HG03520 (cell line): Measurements from ENCODE around the gene FOS.
"Not testable (repeated sequence)": the region's sequence is repeated elsewhere in the genome, so short reads cannot be mapped to it uniquely, and the experiment has no call there.

Source experiments
- ATAC-seq: cut with Tn5 transposase; IDR thresholded peaks from one replicate; pipeline ENCODE4 v1.9.1; 2021; ENCODE audit warnings: mild to moderate bottlenecking, moderate library complexity; ENCODE audit not compliant: unreplicated experiment

Gene FOS

DNA sequence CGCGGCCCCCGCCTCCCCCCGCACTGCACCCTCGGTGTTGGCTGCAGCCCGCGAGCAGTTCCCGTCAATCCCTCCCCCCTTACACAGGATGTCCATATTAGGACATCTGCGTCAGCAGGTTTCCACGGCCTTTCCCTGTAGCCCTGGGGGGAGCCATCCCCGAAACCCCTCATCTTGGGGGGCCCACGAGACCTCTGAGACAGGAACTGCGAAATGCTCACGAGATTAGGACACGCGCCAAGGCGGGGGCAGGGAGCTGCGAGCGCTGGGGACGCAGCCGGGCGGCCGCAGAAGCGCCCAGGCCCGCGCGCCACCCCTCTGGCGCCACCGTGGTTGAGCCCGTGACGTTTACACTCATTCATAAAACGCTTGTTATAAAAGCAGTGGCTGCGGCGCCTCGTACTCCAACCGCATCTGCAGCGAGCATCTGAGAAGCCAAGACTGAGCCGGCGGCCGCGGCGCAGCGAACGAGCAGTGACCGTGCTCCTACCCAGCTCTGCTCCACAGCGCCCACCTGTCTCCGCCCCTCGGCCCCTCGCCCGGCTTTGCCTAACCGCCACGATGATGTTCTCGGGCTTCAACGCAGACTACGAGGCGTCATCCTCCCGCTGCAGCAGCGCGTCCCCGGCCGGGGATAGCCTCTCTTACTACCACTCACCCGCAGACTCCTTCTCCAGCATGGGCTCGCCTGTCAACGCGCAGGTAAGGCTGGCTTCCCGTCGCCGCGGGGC is at the start of gene FOS:
Gene FOS, plus strand, starts transcription at position 407 of the 731 bp plus-strand sequence. Its CDS starts 155 bp downstream, at position 562.
- ATAC-seq, result peak; percentile 57

DNA sequence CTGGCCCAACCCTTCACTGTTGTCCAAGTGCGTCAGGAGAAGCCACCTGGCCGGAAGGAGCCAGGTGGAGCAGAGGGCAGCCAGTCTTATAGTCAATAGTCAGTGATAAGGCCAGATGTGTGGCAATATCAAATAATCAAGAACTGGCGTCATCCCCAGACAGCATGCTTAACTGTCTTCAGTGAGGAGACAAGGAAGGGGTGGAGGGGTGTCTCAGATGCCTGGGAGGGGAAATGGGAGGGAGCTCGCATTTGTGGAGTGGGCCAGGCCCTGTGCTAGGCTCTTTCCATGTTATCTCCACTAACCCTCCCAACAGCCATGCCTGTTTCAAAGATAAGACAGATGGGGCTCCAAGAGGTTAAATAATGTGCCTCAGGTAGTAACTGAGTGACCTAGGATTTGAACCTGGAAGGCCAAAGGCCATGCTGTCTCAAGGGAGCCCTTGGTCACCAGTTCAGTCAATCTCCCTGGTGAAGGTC is 48.9 kb upstream of the FOS start:
- no peak for ATAC-seq

DNA sequence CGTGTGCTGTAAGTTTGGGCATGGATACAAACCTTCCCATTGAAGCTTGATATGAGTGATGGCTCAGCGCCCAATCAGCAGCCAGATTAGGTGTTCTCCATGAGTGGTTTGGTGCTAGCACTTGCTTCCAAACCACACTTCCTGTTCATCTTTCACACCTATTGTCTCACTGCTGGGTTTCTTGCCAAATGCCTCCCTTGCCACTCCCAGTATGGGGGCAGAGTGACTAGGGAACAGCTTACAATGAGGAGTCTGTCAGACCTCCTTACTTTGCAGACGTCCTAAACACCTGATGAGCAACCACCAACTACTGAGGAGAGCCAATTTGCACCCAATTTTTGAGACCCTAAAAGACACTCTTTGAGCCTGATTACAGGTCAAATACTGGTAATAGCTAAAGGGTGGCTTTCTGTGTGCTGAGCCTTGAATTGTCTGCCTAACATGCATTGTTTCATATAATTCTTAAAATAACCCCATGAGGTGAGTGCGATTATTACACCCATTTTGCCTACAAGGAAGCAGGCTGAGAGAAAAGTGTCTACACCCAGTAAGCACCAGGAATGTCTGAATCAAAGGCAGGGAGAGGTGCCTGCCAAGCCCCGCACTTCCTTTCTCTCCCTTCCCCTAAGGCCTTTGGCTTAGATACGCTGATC is 48.4 kb upstream of the FOS start:
- no peak for ATAC-seq

DNA sequence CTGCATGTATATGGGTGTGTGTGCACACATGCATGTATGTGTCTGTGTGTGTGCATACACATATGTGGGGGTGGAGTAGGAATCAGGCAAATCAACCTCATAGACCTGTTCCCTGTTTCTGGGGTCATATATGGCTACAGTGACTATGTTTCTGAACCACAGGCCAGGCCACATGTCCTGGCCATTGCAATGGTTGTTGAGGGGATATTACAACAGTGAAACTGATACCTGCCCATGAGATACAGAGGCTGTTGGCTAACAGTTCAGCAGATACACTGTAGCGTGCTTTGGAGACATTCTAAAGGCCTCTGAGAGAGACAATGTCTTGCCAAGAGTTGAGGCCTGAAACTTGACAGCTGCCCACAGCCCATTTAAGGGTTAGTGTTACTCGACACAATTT is 47.3 kb upstream of the FOS start:
- ATAC-seq, result peak; percentile 39

DNA sequence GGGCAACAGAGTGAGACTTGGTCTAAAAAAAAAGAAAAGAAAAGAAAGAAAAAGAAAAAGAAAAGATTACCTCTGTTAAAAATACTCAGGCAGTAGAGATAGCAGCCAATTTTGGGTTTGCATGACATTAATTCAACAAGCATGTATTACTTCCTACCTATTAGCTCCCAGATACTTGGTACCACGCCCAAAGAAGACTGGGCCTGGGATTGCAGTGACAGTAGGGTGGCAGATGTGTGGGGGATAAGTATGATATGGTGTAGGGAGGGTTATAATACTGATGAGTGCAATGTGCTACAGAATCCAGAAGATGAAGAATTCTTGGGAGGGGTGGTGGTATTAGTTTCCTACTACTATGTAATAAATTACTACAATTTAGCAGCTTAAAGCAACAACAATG is 46.4 kb upstream of the FOS start:
- no peak for ATAC-seq

DNA sequence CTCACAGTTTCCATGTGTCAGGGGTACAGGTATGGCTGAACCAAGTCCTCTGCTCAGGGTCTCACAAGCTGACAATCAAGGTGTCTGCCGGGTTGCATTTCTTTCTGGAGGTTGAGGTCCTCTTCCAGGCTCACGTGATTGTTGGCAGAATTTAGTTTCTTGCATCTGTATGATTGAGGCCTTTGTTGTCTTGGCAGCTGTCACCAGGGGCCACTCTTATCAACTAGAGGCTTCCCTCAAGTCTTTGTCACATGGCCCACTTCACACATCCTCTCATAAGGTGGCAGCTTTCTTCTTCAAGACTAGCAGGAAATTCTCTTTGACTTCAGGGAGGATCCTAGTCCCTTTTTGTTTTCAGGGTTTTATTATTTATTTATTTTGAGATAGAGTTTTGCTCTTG is 46.0 kb upstream of the FOS start:
- ATAC-seq, result no peak

DNA sequence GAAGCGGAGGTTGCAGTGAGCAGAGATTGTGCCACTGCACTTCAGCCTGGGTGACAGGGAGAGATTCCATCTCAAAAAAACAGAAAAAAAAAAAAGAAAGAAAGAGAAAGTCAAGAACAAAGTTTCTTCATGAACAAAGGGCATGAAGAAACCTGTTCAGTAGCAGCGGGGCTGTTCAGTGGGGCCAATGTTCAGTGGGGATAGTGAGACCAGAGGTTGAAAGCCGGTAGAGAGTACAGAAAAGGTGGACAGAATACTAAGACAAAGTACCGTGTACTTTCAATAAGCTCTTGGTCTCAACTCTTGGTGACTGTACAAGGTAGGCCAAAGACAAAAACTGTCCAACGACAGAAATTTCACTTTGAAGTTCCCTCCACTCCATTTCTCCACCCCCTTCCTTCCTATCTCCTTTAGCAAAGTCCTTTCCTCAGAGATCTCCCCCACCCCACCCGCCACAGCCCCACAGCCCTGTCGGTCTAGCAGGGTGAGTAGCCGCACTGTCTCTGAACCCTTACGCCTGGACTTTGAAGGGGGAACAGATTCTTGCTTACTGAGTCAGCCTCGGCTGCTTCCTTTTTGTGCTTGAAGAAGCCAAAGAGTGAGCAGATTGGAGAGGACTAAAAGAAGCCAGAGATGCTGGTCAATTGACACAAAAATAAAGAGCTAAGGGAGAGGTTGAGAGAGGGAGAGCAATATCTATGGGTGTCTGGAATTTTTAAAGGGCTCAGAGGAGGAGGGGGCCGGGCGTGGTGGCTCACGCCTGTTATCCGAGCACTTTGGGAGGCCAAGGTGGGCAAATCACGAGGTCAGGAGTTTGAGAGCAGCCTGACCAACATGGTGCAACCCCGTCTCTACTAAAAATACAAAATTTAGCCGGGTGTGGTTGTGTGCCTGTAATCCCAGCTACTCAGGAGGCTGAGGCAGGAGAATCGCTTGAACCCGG is 44.2 kb upstream of the FOS start:
- ATAC-seq, result no peak

DNA sequence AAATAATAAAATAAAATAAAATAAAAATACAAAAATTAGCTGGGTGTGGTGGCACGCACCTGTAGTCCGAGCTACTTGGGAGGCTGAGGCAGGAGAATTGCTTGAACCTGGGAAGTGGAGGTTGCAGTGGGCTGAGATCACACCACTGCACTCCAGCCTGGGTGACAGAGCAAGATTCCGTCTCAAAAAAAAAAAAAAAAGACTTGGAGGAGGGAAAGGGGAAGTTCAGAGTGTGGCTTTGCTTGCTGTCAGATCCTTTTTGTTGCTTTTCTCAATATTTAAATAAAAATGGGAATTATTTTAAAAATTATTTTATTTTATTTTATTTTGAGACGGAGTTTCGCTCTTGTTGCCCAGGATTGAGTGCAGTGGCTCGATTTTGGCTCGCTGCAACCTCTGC is 43.4 kb upstream of the FOS start:
- not testable (repeated sequence) for ATAC-seq

DNA sequence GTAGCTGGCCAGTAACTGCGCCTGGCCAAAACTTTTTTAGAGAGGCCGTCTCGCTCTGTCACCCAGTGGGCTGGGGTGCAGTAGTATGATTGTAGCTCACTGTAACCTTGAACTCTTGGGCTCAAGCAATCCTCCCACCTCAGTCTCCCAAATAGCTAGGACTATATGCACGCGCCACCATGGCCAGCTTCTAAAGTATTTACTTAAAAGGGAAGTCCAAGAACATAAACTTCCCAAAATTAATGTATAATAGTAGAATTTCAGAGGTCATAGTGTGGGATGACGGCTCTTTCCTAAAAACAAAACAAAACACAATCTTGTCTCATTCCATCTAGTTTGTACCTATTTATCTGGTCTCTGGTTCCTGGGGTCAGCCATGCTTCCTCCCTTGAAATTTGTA is 42.2 kb upstream of the FOS start:
- no peak for ATAC-seq

DNA sequence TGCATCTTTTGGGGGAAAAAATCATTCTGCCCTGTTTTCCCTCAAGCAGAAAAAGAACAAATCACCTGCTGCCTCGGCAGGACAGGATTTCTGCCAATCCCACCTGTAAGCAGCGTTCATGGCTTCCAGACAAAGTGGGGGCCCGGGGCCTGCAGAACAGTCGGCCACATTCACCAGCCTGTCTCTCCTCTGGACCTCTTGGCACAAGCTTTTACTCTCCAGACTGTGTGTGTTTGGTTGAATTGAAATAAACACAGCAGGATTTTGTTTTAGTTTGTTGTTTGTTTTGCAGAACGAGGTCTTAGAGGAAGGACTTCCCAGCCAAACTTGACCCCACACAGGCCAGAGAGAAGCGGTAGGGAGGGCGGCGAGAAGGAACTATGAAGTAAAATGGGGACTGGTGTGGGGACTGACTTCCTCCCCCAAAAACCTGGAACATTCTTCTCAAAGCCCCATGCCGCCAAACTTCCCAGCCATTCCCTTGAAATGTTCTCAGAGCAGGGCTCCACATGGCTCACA is 41.7 kb upstream of the FOS start:
- no peak for ATAC-seq

DNA sequence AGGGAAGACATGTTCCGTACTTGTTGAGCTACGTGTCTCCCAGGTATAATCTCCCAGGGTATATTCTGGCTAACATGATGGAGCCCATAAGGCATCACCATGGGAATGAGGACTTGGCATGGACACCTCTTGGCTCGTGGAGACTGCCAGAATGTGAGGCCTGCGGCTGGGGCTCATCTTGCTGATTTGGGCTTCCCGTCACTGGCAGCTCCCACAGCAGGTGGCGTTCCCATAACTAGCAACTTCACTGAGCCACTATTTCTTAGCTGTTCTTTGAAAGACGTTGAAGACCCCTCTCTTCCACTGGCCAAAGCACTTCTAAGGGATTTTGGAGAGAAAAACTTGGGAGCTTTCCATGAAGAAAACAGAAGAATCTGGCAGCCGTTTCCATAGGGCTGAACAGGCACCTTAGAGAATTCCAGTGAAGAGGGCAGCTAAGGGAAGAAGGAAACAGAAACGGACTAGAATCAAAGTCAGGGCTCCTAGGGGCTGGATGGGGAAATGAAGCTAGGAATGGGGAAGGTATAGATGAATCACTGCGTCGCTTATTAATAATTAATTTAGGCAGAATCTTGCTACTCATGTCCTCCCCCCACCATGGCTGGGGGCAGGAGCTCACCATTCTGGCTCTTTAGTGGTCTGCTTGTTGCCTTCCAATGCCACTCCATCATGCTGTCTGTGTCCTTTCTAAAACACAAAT is 39.7 kb upstream of the FOS start:
- ATAC-seq, result no peak

DNA sequence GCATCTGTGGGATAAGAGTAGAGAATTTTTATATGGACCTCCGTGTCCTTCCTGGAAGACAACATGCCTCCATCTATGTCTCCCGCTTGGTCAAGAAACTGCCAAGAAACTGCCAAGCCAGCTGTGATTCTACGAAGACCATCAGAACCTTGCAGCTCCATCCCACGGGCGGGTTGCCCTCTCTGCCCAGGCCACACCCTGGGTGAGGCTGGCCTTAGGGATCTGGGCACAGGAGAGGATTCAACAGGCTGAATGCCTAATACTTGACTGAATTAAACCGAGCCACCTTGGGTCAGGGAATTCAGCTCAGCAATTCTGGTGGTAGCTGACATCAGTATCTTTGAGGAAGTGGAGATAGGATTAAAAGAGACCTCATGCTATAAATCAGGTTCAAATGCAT is 37.8 kb upstream of the FOS start:
- no peak for ATAC-seq

DNA sequence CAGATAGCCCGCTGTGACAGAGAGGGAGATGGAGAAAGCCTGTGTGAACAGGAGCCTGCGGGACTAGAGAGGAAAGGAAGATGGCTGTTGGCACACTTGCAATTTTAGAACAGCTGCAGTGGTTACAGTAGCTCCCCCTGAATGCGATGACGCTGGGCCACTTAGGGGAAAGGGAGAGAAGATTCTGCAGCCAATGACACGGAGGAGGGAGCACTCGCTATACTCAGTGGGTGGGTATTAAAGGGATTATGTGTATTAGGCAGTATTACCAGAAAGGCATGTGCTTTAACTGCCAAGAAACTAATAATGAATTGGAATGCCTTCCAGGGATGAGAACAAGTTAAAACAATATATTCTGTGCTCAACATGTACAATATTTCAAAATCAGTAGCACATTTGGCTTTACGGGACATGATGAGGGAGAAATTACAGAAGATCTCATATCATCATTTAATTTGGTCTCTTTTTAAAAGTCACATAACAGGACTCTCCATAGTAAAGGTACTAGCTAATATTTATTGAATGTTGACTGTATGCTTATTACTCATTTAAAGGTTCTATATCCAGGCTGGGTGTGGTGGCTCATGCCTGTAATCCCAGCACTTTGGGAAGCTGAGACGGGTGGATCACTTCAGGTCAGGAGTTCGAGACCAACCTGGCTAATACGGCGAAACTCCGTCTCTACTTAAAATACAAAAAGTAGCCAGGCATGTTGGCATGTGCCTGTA is 35.9 kb upstream of the FOS start:
- ATAC-seq, result no peak

DNA sequence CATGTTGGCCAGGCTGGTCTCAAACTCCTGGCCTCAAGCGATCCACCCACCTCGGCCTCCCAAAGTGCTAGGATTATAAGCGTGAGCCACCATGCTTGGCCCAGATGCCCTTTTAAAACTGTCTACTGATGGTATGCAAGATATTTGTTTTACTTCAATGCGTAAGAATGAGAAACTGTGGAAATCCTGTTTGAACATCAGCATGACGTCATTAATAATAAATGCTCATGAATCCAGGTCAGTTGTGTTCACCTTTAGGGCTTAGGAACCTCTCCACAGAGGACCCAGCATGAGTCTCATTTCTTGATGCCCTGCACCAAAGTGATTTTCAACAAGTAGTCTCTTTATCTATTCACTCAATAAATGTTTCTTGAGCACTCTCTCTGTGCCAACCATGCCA is 34.5 kb upstream of the FOS start:
- no peak for ATAC-seq

DNA sequence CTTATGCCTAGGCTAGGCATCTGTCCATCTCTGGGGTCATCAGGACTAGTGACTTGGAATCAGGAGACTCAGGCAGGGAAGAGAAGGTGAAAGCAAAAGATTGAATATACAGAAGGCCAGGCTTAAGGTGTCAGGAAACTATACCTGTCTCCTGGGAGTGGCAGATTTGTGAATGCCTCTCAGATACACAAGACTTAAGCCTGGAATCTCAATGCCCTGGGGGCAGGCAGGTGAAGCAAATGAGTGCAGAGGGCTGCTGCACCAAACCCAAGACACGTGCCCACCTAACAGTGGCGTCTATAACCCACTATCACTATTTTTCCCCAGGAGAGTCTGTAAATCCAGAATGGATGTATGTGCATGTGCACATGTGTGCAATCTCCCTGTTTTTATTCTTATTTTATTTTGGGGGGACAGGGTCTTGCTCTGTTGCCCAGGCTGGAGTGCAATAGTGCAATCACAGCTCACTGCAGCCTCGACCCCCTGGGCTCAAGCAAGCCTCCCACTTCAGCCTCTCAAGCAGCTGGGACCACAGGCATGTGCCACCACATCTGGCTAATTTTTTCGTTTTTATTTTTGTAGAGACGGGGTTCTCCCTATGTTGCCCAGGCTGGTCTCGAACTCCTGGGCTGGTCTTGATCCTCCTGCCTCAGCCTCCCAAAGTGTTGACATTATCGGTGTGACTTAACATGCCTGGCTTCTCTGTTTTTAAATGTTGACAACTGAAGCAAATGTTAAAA is 31.9 kb upstream of the FOS start:
- no peak for ATAC-seq

DNA sequence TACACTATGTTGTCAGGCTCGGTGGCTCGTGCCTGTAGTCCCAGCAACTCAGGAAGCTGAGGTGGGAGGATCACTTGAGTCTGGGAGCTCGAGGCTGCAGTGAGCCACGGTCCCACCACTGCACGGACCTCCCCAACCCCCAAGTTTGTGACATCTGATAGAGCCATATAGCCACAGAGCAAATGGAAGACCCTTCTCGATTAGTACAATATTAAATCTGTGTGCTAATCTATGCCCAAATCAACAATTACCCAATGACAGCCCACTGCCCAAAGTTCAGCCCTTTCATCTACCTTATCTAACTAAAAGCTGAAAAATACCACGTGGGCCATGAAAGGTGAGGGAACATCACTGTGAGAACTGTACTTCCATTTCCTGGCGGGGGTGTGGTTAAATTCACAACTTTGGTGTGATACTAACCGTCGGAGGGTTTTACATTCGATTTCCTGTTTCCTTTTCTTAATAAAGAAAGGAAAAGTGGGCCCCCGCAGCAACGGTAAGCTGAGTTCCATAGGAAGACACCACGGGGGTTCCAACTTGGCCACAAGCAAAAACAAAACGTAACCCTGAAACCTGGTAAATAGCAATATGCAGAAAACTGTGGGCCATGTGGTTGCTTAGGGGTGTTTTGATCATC is 31.2 kb upstream of the FOS start:
- no peak for ATAC-seq

DNA sequence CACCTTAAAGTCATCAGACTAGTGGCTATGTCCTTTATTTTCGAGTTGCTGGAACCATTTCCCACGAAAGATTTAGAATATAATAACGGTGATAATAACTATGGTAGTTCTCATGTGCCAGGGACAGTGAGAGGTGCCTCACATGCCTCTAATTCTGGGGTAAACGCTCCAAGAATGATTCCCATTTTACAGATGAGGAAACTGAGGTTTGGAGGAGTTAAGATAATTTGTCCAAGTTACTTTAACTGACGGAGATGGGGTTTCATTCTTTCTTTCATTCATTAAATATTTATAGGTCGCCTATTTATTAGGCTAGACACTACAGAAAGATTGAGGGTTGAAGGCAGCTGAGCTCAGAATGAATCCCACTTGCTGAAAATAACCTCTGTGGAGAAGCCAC is 30.7 kb upstream of the FOS start:
- ATAC-seq, result no peak

DNA sequence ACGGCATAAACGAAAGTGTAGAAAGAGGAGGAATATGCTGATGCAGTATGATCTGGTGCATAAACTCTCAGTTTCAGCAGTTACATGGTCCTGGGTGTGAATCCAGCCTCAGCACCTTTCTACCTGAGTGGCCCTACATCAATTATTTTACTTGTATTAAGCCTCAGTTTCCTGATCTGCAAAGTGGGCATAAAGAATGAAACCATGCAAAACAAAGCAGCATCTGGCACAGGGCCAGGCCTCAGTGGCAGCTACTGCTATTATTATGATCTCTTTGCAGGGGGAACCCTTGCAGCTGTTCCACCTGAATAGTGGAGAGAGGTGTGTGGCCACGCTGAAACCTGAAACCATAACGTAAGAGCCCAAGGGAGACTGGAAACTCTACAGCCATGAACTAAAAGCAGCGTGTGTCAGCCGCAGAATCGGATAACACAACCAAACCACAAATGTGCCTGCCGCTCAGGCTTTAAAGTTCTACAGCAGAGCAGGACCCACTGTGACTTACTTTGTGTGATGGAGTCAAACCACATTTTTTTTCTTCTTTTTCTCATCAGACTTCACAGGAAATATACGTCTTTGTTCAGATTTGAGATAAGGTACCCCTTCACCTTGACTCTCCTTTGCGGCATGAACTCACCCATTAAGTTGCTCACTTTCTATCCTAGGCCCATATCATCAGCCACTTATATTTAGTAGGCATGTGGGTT is 29.2 kb upstream of the FOS start:
- ATAC-seq, result peak; percentile 83
